ENCODE data around the gene LNX2.

Gene LNX2

GRCh38 chr13:27620377-27621115 is at the start of gene LNX2:
LNX2 (minus strand) TSS chr13:27620529; CDS start chr13:27581703, 38,826 bp downstream.
- peak; percentile 97 for DNase-seq

DNA sequence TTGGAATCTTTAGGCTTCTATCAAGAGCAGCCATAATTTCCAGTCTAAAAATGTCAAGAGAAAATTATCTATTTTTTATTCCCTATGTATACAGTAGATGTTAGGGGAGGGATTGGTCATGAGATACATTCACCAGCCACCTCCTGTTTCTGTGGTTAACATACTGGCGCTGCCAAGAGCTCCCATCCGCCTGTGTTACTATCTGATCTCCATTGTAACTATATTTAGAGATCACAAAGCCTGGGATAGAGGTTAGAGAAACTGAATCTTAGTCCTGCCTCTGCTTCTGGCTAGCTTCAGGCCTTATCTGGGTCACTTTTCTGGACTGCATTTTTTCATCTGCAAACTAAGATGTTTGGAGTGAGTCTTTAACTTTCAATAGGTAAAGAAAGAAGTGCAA is 47.6 kb upstream of the LNX2 start:
- DNase-seq = no peak

GRCh38 chr13:27666951-27667350 is 46.6 kb upstream of the LNX2 start:
- DNase-seq = no peak

- no peak for DNase-seq
These were observed 45.4 kb upstream of the LNX2 start for GRCh38 chr13:27665761-27666160.

GRCh38 chr13:27665333-27665732 is 45.0 kb upstream of the LNX2 start:
- DNase-seq = no peak

GRCh38 chr13:27663947-27664346 is 43.6 kb upstream of the LNX2 start:
- DNase-seq = no peak

GRCh38 chr13:27662738-27663470 is 42.6 kb upstream of the LNX2 start:
- DNase-seq = no peak

- DNase-seq = no peak
These were observed 40.7 kb upstream of the LNX2 start for GRCh38 chr13:27661017-27661416.

DNA sequence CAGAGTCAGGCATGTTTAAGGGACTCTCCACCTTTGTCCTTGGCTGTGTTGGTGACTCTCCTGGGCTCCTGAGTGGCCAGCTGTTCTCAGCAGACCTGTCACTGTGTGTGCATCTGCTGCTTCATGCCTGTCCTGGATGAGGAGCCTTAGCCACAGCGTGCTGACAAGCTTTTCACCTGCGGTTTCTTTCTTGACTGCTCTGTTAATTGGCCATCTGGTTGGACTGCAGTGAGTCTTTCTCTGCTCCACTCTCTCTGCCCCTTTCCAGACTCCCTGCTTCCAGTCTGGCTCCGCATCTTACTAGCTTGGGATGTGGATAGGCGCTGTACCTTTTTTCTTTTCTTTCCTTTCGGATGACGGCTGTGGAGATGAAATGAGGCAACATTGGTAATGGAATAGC is 40.2 kb upstream of the LNX2 start:
- no peak for DNase-seq

- no peak for DNase-seq
These were observed 39.0 kb upstream of the LNX2 start for GRCh38 chr13:27659145-27659865.

GRCh38 chr13:27658546-27658945 is 38.2 kb upstream of the LNX2 start:
- DNase-seq = no peak

GRCh38 chr13:27657724-27658123 is 37.4 kb upstream of the LNX2 start:
- no peak for DNase-seq

DNA sequence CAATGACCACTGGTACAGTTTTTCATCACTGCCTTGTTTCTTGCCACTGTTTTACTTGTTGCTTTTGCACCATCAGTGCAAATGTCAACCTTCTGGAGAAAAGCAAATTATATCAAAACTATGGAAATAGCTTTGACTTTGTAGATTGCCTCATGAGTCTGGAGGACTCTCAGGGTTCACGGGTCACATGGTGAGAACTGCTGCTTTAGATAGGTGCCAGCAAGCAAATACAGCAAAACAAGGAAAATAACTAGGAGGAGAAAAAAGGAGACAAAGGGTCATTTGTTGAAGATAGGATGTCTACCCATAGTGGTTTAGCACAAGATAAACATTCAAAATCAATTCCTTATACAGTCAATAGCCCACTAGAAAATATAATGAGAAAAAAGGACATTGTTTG is 34.5 kb upstream of the LNX2 start:
- DNase-seq = no peak

DNA sequence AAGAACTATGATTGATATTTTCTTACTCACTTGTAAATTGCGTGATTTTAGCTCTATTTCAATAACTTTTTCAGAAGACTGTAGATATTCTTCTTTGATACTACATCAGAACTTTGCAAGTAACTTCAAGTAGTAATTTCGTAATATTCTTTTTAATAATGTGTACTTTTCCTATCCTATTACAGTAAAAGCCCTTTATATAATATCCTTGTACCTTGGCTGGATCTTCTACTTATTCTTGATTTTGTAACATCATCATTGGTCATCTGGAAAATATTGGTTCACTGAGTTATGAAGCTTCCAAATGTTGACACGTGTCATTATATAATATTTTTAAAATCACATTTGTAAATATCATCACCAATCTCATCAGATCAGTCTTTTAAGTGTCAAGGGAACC is 33.7 kb upstream of the LNX2 start:
- DNase-seq = no peak

GRCh38 chr13:27650312-27650711 is 30.0 kb upstream of the LNX2 start:
- no peak for DNase-seq

DNA sequence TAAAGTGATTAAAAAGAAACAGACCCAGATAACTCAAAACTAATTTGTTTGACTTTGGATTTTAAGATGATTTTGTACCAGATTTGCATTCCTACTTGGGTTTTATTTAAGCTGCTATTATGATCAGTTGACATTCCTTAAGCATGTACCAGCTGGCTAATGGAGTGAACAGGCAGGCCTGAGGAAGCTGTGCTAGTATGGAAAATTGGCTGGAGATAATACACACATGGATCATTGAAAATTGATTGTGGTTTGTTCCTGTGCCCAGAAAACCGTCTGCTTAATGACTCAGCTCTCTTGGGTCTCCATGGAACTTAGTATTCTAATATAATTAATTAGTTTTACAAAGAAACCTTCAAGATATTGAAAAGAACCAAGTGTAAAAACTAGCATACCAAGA is 24.0 kb upstream of the LNX2 start:
- no peak for DNase-seq

GRCh38 chr13:27643334-27644132 is 23.2 kb upstream of the LNX2 start:
- no peak for DNase-seq

GRCh38 chr13:27641711-27642502 is 21.6 kb upstream of the LNX2 start:
- DNase-seq = no peak

GRCh38 chr13:27639186-27639585 is 18.9 kb upstream of the LNX2 start:
- DNase-seq = no peak

DNA sequence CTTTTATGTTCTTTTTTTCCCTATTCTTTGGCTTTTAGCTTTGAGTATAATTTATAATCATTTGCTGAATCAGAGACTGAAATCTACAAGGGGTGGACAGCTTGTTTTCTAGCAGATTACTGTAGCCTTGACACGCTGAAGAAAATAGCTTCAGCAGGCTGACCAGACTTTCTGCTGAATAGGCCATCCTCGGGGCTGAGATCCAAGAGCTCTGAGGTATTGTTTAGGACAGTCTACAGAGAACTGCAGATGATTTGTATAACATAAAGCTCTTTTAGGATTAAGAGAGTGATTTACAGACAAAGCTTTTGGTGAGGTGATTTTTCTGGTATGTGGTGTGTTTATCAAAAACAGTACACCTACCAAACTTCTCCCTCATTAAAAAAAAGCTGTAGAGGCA is 18.2 kb upstream of the LNX2 start:
- no peak for DNase-seq

GRCh38 chr13:27638001-27638400 is 17.7 kb upstream of the LNX2 start:
- no peak for DNase-seq

- DNase-seq = no peak
These were observed 16.9 kb upstream of the LNX2 start for GRCh38 chr13:27637289-27637626.
